ENCODE data around the gene PODNL1. TPM values are rescaled to one million over a fixed set of nuclear protein-coding genes. Genes with fewer than 3 reads are reported as not detected.
A peak's percentile ranks its signal among the peaks of the same experiment; 100 is the strongest.

PODNL1 gene
- total and polyA plus RNA-seq, 10 of the 15 experiments (the other 5 are each of a cell fraction or from before 2014, with no cell fraction given) = 0.04 to 0.44 TPM; not detected in 8

DNA sequence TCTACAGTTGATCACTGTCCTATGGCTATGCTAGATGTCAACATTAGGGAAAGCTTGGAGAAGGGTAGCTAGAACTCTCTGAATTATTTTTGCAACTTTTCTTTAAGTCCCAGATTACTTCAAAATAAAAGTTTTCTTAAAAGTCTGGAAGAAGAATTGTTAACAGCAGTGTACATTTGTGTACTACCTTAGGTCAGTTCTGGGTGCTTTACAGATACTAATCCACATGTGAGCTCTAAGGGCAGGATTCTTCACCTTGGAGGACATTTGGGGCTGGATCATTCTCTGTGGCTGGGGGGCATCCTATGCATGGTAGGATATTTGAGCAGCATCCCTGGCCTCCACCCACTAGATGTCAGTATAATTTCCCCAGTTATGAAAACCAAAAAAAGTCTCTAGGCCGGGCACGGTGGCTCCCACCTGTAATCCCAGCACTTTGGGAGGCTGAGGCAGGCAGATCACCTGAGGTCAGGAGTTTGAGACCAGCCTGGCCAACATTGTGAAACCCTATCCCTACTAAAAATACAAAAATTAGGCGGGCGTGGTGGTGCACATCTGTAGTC lies 35.1 kb downstream of the PODNL1 start:
- peaks cover 5% of the 10 kb centered on the region for H3K79me2 ChIP-seq (ENCODE audit: control insufficient read depth, insufficient read depth, low read length)
- H3K9ac ChIP-seq (ENCODE audit: control insufficient read depth, insufficient read depth, low read length) = no peak overlapping the region
- CTCF ChIA-PET = interaction anchor here (0.7 to 3.8 kb wide), 21 partner anchors 8 to 216 kb away, joined by 3 to 21 read pairs (median 5); partner anchors contain the start of gene IL27RA
- no peaks in the 10 kb centered on the region; the same call in 1 of the 2 replicates for H3K4me1 ChIP-seq (ENCODE audit: control insufficient read depth, insufficient read depth, low read length)
- H3K27ac ChIP-seq (ENCODE audit: control insufficient read depth, insufficient read depth) = no peak overlapping the region
- intact Hi-C loops (cut with micrococcal nuclease; ENCODE audit: unreplicated experiment) = no loop called here
- ATAC-seq (peak; percentile 42), FAIRE-seq (no peak), DNase-seq (ENCODE audit: low read depth, low spot score) (no peak)
- in situ Hi-C loops (cut with MboI) = no loop called here
- WGBS (ENCODE audit: insufficient coverage, insufficient replicate concordance, low lambda C conversion rate, missing lambda C conversion rate) = 67% methylated on average over 4 of the region's 4 CpGs
- no peak overlapping the region for H3K4me3 ChIP-seq
- no peaks in the 10 kb centered on the region for H3K27me3 ChIP-seq (replicated peaks in 1 of 2; ENCODE audit: control insufficient read depth in 2 of 2, insufficient read depth in 2 of 2, low read length in 1 of 2)
- SMC1A ChIA-PET (ENCODE audit: uncharacterized antibody, unreplicated experiment) = interaction anchor here (0.6 to 2.0 kb wide), 8 partner anchors 11 to 405 kb away, joined by 3 to 7 read pairs (median 4); partner anchors contain the start of genes IL27RA and MISP3
- no TSS peak for BruUV-seq (replicated peaks)
- POLR2A ChIA-PET = no interaction called here
- RAD21 ChIA-PET (ENCODE audit: unreplicated experiment) = interaction anchor here (0.5 to 2.7 kb wide), 7 partner anchors 105 to 168 kb away, joined by 3 to 9 read pairs (median 4); partner anchors contain the start of gene IL27RA
- 0 out of 2 replicates have a peak, but pooled peaks have one; percentile 43 for TF ChIP-seq SMARCA5 (IDR thresholded peaks at IDR 0.05)
- TF ChIP-seq YY1 (IDR thresholded peaks at IDR 0.05; ENCODE audit: low read depth, low read length) = 0 out of 2 replicates have a peak, but pooled peaks have one; percentile 20
- 0 out of 2 replicates have a peak, but pooled peaks have one; percentile 18 for TF ChIP-seq IKZF1 (conservative IDR thresholded peaks at IDR 0.05)
- TF ChIP-seq, protein P1, sequence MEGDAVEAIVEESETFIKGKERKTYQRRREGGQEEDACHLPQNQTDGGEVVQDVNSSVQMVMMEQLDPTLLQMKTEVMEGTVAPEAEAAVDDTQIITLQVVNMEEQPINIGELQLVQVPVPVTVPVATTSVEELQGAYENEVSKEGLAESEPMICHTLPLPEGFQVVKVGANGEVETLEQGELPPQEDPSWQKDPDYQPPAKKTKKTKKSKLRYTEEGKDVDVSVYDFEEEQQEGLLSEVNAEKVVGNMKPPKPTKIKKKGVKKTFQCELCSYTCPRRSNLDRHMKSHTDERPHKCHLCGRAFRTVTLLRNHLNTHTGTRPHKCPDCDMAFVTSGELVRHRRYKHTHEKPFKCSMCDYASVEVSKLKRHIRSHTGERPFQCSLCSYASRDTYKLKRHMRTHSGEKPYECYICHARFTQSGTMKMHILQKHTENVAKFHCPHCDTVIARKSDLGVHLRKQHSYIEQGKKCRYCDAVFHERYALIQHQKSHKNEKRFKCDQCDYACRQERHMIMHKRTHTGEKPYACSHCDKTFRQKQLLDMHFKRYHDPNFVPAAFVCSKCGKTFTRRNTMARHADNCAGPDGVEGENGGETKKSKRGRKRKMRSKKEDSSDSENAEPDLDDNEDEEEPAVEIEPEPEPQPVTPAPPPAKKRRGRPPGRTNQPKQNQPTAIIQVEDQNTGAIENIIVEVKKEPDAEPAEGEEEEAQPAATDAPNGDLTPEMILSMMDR (IDR thresholded peaks at IDR 0.05 in 2 of 3, conservative IDR thresholded peaks at IDR 0.05 in 1 of 3; ENCODE audit: control insufficient read depth in 2 of 3, extremely low read depth in 1 of 3, insufficient read depth in 1 of 3, low read depth in 3 of 3, low read length in 3 of 3) = peak; percentile 48; a peak in 5 of 6 replicates
- TF ChIP-seq RAD21 (IDR thresholded peaks at IDR 0.05; ENCODE audit: insufficient read depth, low read depth, low read length) = peak; percentile 38; the same call in 1 of the 2 replicates
- no peak for TF ChIP-seq CHD1 (IDR thresholded peaks at IDR 0.05; ENCODE audit: low read depth, low read length)
- TF ChIP-seq, protein P2, sequence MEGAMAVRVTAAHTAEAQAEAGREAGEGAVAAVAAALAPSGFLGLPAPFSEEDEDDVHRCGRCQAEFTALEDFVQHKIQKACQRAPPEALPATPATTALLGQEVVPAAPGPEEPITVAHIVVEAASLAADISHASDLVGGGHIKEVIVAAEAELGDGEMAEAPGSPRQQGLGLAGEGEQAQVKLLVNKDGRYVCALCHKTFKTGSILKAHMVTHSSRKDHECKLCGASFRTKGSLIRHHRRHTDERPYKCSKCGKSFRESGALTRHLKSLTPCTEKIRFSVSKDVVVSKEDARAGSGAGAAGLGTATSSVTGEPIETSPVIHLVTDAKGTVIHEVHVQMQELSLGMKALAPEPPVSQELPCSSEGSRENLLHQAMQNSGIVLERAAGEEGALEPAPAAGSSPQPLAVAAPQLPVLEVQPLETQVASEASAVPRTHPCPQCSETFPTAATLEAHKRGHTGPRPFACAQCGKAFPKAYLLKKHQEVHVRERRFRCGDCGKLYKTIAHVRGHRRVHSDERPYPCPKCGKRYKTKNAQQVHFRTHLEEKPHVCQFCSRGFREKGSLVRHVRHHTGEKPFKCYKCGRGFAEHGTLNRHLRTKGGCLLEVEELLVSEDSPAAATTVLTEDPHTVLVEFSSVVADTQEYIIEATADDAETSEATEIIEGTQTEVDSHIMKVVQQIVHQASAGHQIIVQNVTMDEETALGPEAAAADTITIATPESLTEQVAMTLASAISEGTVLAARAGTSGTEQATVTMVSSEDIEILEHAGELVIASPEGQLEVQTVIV (IDR thresholded peaks at IDR 0.05; ENCODE audit: borderline replicate concordance, partially characterized antibody) = no peak
- no peaks in the 10 kb centered on the region for H3K9me3 ChIP-seq (replicated peaks; ENCODE audit: control insufficient read depth, insufficient read depth, low read length)
- no peaks in the 10 kb centered on the region for H3K36me3 ChIP-seq (ENCODE audit: control insufficient read depth in 2 of 2, insufficient read depth in 2 of 2, low read length in 1 of 2)
- H3K4me2 ChIP-seq (ENCODE audit: control insufficient read depth, insufficient read depth) = no peak overlapping the region
- H2AFZ ChIP-seq (ENCODE audit: control insufficient read depth, low read depth, low read length) = peak overlapping the region; percentile 3; the same call in 1 of the 2 replicates
- no peaks in the 10 kb centered on the region for H4K20me1 ChIP-seq (ENCODE audit: control insufficient read depth, insufficient read depth)
